Measurements from ENCODE around the gene MS4A5.

MS4A5 gene

DNA sequence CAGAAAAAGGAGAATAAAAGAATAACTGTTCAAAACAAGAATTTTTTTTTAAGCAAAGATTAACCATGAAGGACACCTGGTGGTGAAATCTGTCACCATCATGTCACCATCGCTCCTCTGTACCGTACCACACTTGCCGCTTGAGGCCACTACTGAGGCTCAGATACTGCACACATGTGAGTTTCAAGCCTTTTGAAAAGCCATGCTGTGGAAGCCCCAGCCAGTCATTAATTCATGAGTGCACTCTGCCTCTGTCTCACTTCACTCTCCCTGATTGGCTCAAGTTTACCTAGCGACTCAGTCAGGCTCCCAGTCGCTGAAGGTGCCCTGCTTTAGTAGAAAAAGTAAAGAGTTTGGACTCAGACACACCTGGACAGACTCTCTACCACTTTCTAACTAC, 56.6 kb downstream of the MS4A5 start:
- no peak for DNase-seq

DNA sequence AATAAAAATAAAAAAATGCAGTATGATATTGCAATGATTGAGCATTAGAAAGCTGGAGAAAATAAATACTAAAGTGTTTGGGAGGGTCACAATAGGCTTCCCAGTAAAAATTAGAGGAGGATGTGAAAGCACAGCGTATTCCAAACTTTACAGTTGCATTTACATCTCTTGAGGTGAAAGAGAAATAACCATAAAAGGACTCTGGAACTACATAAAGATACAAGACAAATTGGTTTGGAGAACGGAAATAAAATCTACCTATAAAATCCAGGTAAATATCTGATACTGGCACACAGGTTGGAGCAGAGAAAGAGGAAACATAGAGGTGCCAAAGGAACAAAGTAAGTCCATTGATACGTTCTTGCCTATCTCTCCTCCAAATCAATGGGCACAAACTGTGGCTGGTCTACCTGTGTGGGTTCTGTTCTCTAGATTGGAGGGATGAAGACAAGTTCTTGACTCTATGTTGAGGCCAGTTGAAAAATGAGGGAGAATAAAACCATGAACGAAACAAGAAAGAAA, 63.2 kb downstream of the MS4A5 start, which contains the start of gene MS4A12:
Gene MS4A12, plus strand, starts transcription at position 291 of the 522 bp plus-strand sequence. CDS start 4,541 bp downstream, outside the sequence.
- no peak for DNase-seq

DNA sequence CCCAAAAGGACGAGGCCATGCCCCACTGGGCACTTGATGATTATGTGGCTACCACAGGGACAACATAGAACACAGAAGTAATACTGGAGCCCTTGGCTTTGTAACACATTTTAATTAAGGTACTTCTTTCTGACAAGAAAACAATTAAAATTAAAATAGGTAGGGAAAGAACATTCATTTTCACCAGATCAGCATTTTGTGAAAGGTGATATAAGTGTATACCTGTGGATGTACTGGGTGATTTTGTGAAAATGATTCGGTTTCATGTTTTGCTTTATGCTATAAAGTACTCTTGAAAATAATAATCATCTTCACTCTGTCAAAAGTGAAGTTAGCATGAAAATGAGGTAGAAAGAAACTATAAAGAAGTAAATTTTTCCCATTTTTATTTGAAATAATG, 64.1 kb downstream of the MS4A5 start:
- no peak for DNase-seq

Measured in CD4-positive, alpha-beta T cell treated with Interleukin-6 for 4 hours (primary cell).